ENCODE results near the gene EEFSEC.

GRCh38 chr3:128432301-128432970 lies 279.2 kb downstream of the EEFSEC start:
- TF ChIP-seq, protein P1, sequence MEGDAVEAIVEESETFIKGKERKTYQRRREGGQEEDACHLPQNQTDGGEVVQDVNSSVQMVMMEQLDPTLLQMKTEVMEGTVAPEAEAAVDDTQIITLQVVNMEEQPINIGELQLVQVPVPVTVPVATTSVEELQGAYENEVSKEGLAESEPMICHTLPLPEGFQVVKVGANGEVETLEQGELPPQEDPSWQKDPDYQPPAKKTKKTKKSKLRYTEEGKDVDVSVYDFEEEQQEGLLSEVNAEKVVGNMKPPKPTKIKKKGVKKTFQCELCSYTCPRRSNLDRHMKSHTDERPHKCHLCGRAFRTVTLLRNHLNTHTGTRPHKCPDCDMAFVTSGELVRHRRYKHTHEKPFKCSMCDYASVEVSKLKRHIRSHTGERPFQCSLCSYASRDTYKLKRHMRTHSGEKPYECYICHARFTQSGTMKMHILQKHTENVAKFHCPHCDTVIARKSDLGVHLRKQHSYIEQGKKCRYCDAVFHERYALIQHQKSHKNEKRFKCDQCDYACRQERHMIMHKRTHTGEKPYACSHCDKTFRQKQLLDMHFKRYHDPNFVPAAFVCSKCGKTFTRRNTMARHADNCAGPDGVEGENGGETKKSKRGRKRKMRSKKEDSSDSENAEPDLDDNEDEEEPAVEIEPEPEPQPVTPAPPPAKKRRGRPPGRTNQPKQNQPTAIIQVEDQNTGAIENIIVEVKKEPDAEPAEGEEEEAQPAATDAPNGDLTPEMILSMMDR (conservative IDR thresholded peaks at IDR 0.05): no peak
- no peak for TF ChIP-seq ZFX (IDR thresholded peaks at IDR 0.05)
